Endothelial cell of umbilical vein (primary cell): ENCODE data around the gene PLPP1. TPM values are rescaled to one million over a fixed set of nuclear protein-coding genes. Genes with fewer than 3 reads are reported as not detected.
A peak's percentile ranks its signal among the peaks of the same experiment; 100 is the strongest.

Experiments
- BruUV-seq: library from RNA; stranded (reverse); fragments of 400-500 nt; replicated peaks from 2 replicates; lab custom pipeline; 2021; lab: Mats Ljungman, UMichigan
- CTCF ChIA-PET: fragments of 300-600, 350-600 bp; sonication (Branson Sonifier 250); formaldehyde crosslinking; loops from one replicate; lab custom pipeline; 2021; ENCODE audit warnings: antibody characterized with exemption, inconsistent platforms; lab: Charles Lee
- POLR2A ChIA-PET: fragments of 300-600, 350-600 bp; sonication (Branson Sonifier 250); formaldehyde crosslinking; loops from one replicate; lab custom pipeline; 2021; ENCODE audit warnings: antibody characterized with exemption, inconsistent platforms; lab: Charles Lee
- DNase-seq: peaks from one replicate; pipeline ENCODE4 v3.0.0-alpha.2; 2011; ENCODE audit warnings: low read depth, low spot score
- FAIRE-seq: peaks from 2 replicates; lab custom pipeline; 2011; peaks lifted over from hg19 to GRCh38; lab: Jason Lieb, UNC
- H2AFZ ChIP-seq: 2 replicates; pipeline ENCODE4 v1.6.0; 2012; ENCODE audit warnings: low read depth, low read length, control low read depth, inconsistent platforms
- H3K27ac ChIP-seq: 2 replicates; pipeline ENCODE4 v1.5.1; 2011; ENCODE audit warnings: low read depth, mild to moderate bottlenecking, control low read depth, low read length, moderate library complexity; ENCODE audit not compliant: insufficient read depth
- H3K27me3 ChIP-seq, 2 experiments: 2 replicates each; pipeline versions ENCODE4 v1.6.0 to v1.6.1; 2011; ENCODE audit warnings: low read length in 2 of 2, mixed read lengths in 1 of 2; ENCODE audit not compliant: control insufficient read depth in 2 of 2, insufficient read depth in 2 of 2
- H3K36me3 ChIP-seq, 2 experiments: 2 replicates in 1 of 2; 3 replicates in 1 of 2; pipeline ENCODE4 v1.5.1; 2011; ENCODE audit warnings: low read length in 2 of 2, mild to moderate bottlenecking in 1 of 2, moderate library complexity in 1 of 2; ENCODE audit not compliant: control insufficient read depth in 2 of 2, insufficient read depth in 2 of 2; ENCODE audit errors: extremely low read depth in 1 of 2
- H3K4me1 ChIP-seq: 3 replicates; pipeline ENCODE4 v1.5.1; 2011; ENCODE audit warnings: mild to moderate bottlenecking, low read length; ENCODE audit not compliant: control insufficient read depth, insufficient read depth; ENCODE audit errors: extremely low read depth
- H3K4me2 ChIP-seq: 2 replicates; pipeline ENCODE4 v1.6.1; 2011; ENCODE audit warnings: low read length, control low read depth, mixed read lengths; ENCODE audit not compliant: insufficient read depth
- H3K4me3 ChIP-seq, 3 experiments: fragments of 200-600 bp in 1 of 3; sonication (generic), shearing (Covaris generic) in 1 of 3; replicated peaks in 1 of 3; 2 replicates each; pipeline ENCODE4 v1.5.1; 2011 to 2016; ENCODE audit warnings: control low read depth in 3 of 3, low read length in 3 of 3, mild to moderate bottlenecking in 2 of 3, inconsistent platforms in 1 of 3, low read depth in 1 of 3, moderate library complexity in 1 of 3; ENCODE audit not compliant: insufficient read depth in 1 of 3
- H3K79me2 ChIP-seq: 2 replicates; pipeline ENCODE4 v1.6.0; 2012; ENCODE audit warnings: low read length, inconsistent platforms; ENCODE audit not compliant: control insufficient read depth, insufficient read depth
- H3K9ac ChIP-seq: replicated peaks from 2 replicates; pipeline ENCODE3; 2011; ENCODE audit warnings: low read length, control low read depth; ENCODE audit not compliant: insufficient read depth; ENCODE audit errors: extremely low read depth
- H3K9me1 ChIP-seq: replicated peaks from 3 replicates; pipeline ENCODE4 v1.6.0; 2011; ENCODE audit warnings: mild to moderate bottlenecking, low read length; ENCODE audit not compliant: control insufficient read depth, insufficient read depth; ENCODE audit errors: extremely low read depth
- H3K9me3 ChIP-seq: replicated peaks from 2 replicates; pipeline ENCODE4 v1.5.1; 2012; ENCODE audit warnings: low read length, inconsistent platforms; ENCODE audit not compliant: control insufficient read depth, insufficient read depth
- H4K20me1 ChIP-seq: replicated peaks from 2 replicates; pipeline ENCODE3; 2011; ENCODE audit warnings: mild to moderate bottlenecking, low read length; ENCODE audit not compliant: control insufficient read depth, insufficient read depth; ENCODE audit errors: extremely low read depth
- EZH2 ChIP-seq: IDR thresholded peaks from 2 replicates; pipeline ENCODE4 v1.6.1; 2012; ENCODE audit warnings: borderline replicate concordance, low read depth, mild to moderate bottlenecking, moderate library complexity, low read length, inconsistent platforms; ENCODE audit not compliant: severe bottlenecking
- FOS ChIP-seq: IDR thresholded peaks from 2 replicates; pipeline ENCODE4 v1.6.1; 2011; ENCODE audit warnings: mild to moderate bottlenecking, low read length, moderate library complexity, borderline replicate concordance; ENCODE audit not compliant: insufficient read depth
- JUN ChIP-seq: IDR thresholded peaks from 2 replicates; pipeline ENCODE4 v1.6.1; 2011; ENCODE audit warnings: borderline replicate concordance, low read depth; ENCODE audit not compliant: insufficient read length, insufficient read depth
- MYC ChIP-seq: IDR thresholded peaks from one replicate; pipeline ENCODE4 v1.6.1; 2011; ENCODE audit warnings: mild to moderate bottlenecking, low read depth, low read length
- POLR2A ChIP-seq: IDR thresholded peaks from 2 replicates; pipeline ENCODE4 v1.6.1; 2012; ENCODE audit warnings: low read depth, mild to moderate bottlenecking, control low read depth, low read length
- dilution Hi-C: fragments of 300-500 bp; cut with MboI; formaldehyde crosslinking; loops from one replicate; pipeline ENCODE4 v1.15.0; 2019; ENCODE audit warnings: low sequenced_read_pairs; ENCODE audit not compliant: extremely low pct_ligation_motif_present
- intact Hi-C: fragments of 100-400 bp; cut with micrococcal nuclease; formaldehyde crosslinking; loops from one replicate; pipeline ENCODE4 v1.10.0; 2022
- polyA plus RNA-seq, 4 experiments: library from polyadenylated mRNA; depleted of rRNA in 3 of 4; stranded (reverse) in 3 of 4; unstranded in 1 of 4; fragments of >200 nt; gene quantifications; 2 replicates each; pipeline versions ENCODE4 v1.2.1 to v1.2.3, GENCODE V29; 2011 to 2012; ENCODE audit warnings: missing spikeins in 1 of 4
- total RNA-seq: library from RNA; stranded (reverse); gene quantifications from 2 replicates; pipeline ENCODE4 v1.2.3, GENCODE V29; 2021

Gene PLPP1
- total and polyA plus RNA-seq, 2 donors (not counting 3 experiments of a cell fraction or from before 2014, with no cell fraction given), result 14.3 to 25.9 TPM

- no peak overlapping the region for H3K4me3 ChIP-seq
- H3K4me2 ChIP-seq, result no peak overlapping the region
- ChIA-PET POLR2A (no interaction called here), CTCF (no interaction called here)
- H2AFZ ChIP-seq, result no peak overlapping the region
- dilution Hi-C loops (no loop called here), intact Hi-C loops (no loop called here)
- DNase-seq (no peak), FAIRE-seq (no peak)
- no peaks in the 10 kb centered on the region for H3K79me2 ChIP-seq
- TF ChIP-seq JUN (no peak), POLR2A (peak; percentile 26)
- H4K20me1 ChIP-seq, result no peaks in the 10 kb centered on the region
- no peak overlapping the region for H3K27ac ChIP-seq
- peaks cover 5 to 9% of the 10 kb centered on the region in 2 experiments for H3K36me3 ChIP-seq
- BruUV-seq, result no TSS peak
- H3K9ac ChIP-seq, result no peak overlapping the region
- no peaks in the 10 kb centered on the region for H3K4me1 ChIP-seq
- no peaks in the 10 kb centered on the region for H3K9me1 ChIP-seq
- H3K27me3 ChIP-seq, result no peaks in the 10 kb centered on the region
- no peaks in the 10 kb centered on the region for H3K9me3 ChIP-seq
Observed at GRCh38 chr5:55429613-55430253, 105.0 kb downstream of the PLPP1 start.

GRCh38 chr5:55429221-55429612 is 105.5 kb downstream of the PLPP1 start:
- Histone ChIP-seq H3K4me1 (no peaks in the 10 kb centered on the region), H3K4me2 (no peak overlapping the region), H3K9me1 (no peaks in the 10 kb centered on the region), H3K27ac (no peak overlapping the region), H3K9ac (no peak overlapping the region), H3K9me3 (no peaks in the 10 kb centered on the region), H3K27me3 (no peaks in the 10 kb centered on the region), H3K79me2 (no peaks in the 10 kb centered on the region), H3K4me3 (no peak overlapping the region), H3K36me3 (peaks cover 5 to 13% of the 10 kb centered on the region in 2 experiments), H2AFZ (no peak overlapping the region), H4K20me1 (no peaks in the 10 kb centered on the region)
- intact Hi-C loops, result no loop called here
- dilution Hi-C loops, result no loop called here
- TF ChIP-seq POLR2A (no peak), MYC (no peak), FOS (no peak), EZH2 (no peak)
- ChIA-PET POLR2A (no interaction called here), CTCF (no interaction called here)
- DNase-seq, result no peak
- no TSS peak for BruUV-seq
- no peak for FAIRE-seq
